ENCODE results near the gene CRY1. TPM values are rescaled to one million over a fixed set of nuclear protein-coding genes. Genes with fewer than 3 reads are reported as not detected.
A peak's percentile ranks its signal among the peaks of the same experiment; 100 is the strongest.

Gene CRY1
- total and polyA plus RNA-seq, 9 of the 15 experiments (the other 6 are each of a cell fraction or from before 2014, with no cell fraction given): 8.7 to 33.3 (median 25.2) TPM

GRCh38 chr12:106955377-106956047 lies 137.8 kb downstream of the CRY1 start, which contains the start of gene TMEM263 (continued):
- TF ChIP-seq, protein P1, sequence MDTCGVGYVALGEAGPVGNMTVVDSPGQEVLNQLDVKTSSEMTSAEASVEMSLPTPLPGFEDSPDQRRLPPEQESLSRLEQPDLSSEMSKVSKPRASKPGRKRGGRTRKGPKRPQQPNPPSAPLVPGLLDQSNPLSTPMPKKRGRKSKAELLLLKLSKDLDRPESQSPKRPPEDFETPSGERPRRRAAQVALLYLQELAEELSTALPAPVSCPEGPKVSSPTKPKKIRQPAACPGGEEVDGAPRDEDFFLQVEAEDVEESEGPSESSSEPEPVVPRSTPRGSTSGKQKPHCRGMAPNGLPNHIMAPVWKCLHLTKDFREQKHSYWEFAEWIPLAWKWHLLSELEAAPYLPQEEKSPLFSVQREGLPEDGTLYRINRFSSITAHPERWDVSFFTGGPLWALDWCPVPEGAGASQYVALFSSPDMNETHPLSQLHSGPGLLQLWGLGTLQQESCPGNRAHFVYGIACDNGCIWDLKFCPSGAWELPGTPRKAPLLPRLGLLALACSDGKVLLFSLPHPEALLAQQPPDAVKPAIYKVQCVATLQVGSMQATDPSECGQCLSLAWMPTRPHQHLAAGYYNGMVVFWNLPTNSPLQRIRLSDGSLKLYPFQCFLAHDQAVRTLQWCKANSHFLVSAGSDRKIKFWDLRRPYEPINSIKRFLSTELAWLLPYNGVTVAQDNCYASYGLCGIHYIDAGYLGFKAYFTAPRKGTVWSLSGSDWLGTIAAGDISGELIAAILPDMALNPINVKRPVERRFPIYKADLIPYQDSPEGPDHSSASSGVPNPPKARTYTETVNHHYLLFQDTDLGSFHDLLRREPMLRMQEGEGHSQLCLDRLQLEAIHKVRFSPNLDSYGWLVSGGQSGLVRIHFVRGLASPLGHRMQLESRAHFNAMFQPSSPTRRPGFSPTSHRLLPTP (IDR thresholded peaks at IDR 0.05; ENCODE audit: borderline replicate concordance, extremely low read depth, insufficient read length): no peak
- no peak for TF ChIP-seq SMAD3 (CRISPR knock-in tag; conservative IDR thresholded peaks at IDR 0.05)
- TF ChIP-seq, protein P2, sequence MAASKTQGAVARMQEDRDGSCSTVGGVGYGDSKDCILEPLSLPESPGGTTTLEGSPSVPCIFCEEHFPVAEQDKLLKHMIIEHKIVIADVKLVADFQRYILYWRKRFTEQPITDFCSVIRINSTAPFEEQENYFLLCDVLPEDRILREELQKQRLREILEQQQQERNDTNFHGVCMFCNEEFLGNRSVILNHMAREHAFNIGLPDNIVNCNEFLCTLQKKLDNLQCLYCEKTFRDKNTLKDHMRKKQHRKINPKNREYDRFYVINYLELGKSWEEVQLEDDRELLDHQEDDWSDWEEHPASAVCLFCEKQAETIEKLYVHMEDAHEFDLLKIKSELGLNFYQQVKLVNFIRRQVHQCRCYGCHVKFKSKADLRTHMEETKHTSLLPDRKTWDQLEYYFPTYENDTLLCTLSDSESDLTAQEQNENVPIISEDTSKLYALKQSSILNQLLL (CRISPR knock-in tag; IDR thresholded peaks at IDR 0.05; ENCODE audit: borderline replicate concordance): no peak
- TF ChIP-seq ZHX1 (conservative IDR thresholded peaks at IDR 0.05; ENCODE audit: low read length): no peak
- TF ChIP-seq ZBTB49 (CRISPR knock-in tag; IDR thresholded peaks at IDR 0.05; ENCODE audit: borderline replicate concordance): no peak
- TF ChIP-seq TGIF2 (CRISPR knock-in tag; IDR thresholded peaks at IDR 0.05): 0 out of 2 replicates have a peak, but pooled peaks have one; percentile 64
- TF ChIP-seq TOE1 (IDR thresholded peaks at IDR 0.05; ENCODE audit: borderline replicate concordance): no peak
- TF ChIP-seq TOE1 (CRISPR knock-in tag; IDR thresholded peaks at IDR 0.05; ENCODE audit: borderline replicate concordance, low read depth): peak; percentile 70; the same call in 1 of the 2 replicates
- no peak for TF ChIP-seq CBFB (CRISPR knock-in tag; IDR thresholded peaks at IDR 0.05)
- peak; percentile 81 for TF ChIP-seq KLF13 (tag; IDR thresholded peaks at IDR 0.05; ENCODE audit: borderline replicate concordance, low read depth)
- TF ChIP-seq ZBTB17 (CRISPR knock-in tag; IDR thresholded peaks at IDR 0.05): no peak
- no peak for TF ChIP-seq LARP7 (IDR thresholded peaks at IDR 0.05)
- TF ChIP-seq, protein P3, sequence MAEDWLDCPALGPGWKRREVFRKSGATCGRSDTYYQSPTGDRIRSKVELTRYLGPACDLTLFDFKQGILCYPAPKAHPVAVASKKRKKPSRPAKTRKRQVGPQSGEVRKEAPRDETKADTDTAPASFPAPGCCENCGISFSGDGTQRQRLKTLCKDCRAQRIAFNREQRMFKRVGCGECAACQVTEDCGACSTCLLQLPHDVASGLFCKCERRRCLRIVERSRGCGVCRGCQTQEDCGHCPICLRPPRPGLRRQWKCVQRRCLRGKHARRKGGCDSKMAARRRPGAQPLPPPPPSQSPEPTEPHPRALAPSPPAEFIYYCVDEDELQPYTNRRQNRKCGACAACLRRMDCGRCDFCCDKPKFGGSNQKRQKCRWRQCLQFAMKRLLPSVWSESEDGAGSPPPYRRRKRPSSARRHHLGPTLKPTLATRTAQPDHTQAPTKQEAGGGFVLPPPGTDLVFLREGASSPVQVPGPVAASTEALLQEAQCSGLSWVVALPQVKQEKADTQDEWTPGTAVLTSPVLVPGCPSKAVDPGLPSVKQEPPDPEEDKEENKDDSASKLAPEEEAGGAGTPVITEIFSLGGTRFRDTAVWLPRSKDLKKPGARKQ (CRISPR knock-in tag; IDR thresholded peaks at IDR 0.05): no peak

Measured in K562 (cell line).